ENCODE data around the gene TTLL13. TPM values are rescaled to one million over a fixed set of nuclear protein-coding genes. Genes with fewer than 3 reads are reported as not detected.

The TTLL13 gene
- total and polyA plus RNA-seq, 9 of the 15 experiments (the other 6 are each of a cell fraction or from before 2014, with no cell fraction given) = 0.05 to 0.24 (median 0.11) TPM; not detected in 1

- DNase-seq (ENCODE audit: extremely low read depth in 1 of 4, low spot score in 3 of 4) (peak in 2 of 4 experiments; percentile 37 to 45), FAIRE-seq (no peak), ATAC-seq (no peak; the same call in 1 of the 3 replicates)
- ChIA-PET CTCF (ENCODE audit: low intra/inter-chr PET ratio) (interaction anchor here (0.7 kb wide), 1 partner anchor 58 kb away, joined by 3 read pairs; no protein-coding TSS in a partner anchor), POLR2A (interaction anchor here (0.7 to 4.2 kb wide), 8 partner anchors 12 to 308 kb away, joined by 3 to 24 read pairs (median 4); partner anchors contain the start of genes AP3S2, CIB1, GDPGP1 and NGRN)
- no TSS peak for BruUV-seq (replicated peaks)
- 36% methylated on average over 22 of the region's 25 CpGs for WGBS (ENCODE audit: insufficient coverage, low coverage, missing lambda C conversion rate)
- H4K20me1 ChIP-seq (replicated peaks; ENCODE audit: control insufficient read depth, insufficient read depth, low read length) = 0 out of 2 replicates have a peak, but pooled peaks cover 12% of the 10 kb centered on the region
- H3K79me2 ChIP-seq (ENCODE audit: control insufficient read depth, insufficient read depth, low read length) = peaks cover 75% of the 10 kb centered on the region
- H2AFZ ChIP-seq (ENCODE audit: low read depth, low read length) = no peak overlapping the region
- H3K9me1 ChIP-seq (ENCODE audit: control insufficient read depth, insufficient read depth, low read length) = no peaks in the 10 kb centered on the region
- H3K36me3 ChIP-seq (ENCODE audit: control insufficient read depth, insufficient read depth, low read length) = peaks cover 44% of the 10 kb centered on the region; the same call in 2 of the 3 replicates
- TF ChIP-seq RFX7 (CRISPR knock-in tag; IDR thresholded peaks at IDR 0.05) (no peak), HMGXB4 (CRISPR knock-in tag; IDR thresholded peaks at IDR 0.05) (no peak), SIRT6 (IDR thresholded peaks at IDR 0.05; ENCODE audit: low read depth, low read length) (no peak), DPF2 (IDR thresholded peaks at IDR 0.05) (no peak), ZBTB8A (IDR thresholded peaks at IDR 0.05; ENCODE audit: partially characterized antibody) (no peak), CLOCK (CRISPR knock-in tag; IDR thresholded peaks at IDR 0.05; ENCODE audit: borderline replicate concordance) (no peak), GABPB1 (CRISPR knock-in tag; IDR thresholded peaks at IDR 0.05) (0 out of 2 replicates have a peak, but pooled peaks have one; percentile 17), PHB2 (IDR thresholded peaks at IDR 0.05; ENCODE audit: low read depth) (no peak), ETS1 (conservative IDR thresholded peaks at IDR 0.05; ENCODE audit: control insufficient read depth, low read depth, low read length) (no peak)
- H3K27ac ChIP-seq (ENCODE audit: extremely low read depth, low read depth, low read length) = peak overlapping the region; percentile 63; the same call in 1 of the 3 replicates
- peaks cover 26 to 33% of the 10 kb centered on the region in 2 experiments; a peak in 4 of 5 replicates for H3K4me1 ChIP-seq (replicated peaks in 1 of 2; ENCODE audit: control insufficient read depth in 2 of 2, insufficient read depth in 2 of 2, low read length in 2 of 2)
- in situ Hi-C loops (cut with MboI) = no loop called here
- peak overlapping the region; percentile 79 for H3K4me2 ChIP-seq (ENCODE audit: insufficient read depth, low read length)
- peak overlapping the region; percentile 83 for H3K4me3 ChIP-seq
- H3K9ac ChIP-seq (ENCODE audit: insufficient read depth in 1 of 2, low read depth in 2 of 2, low read length in 2 of 2) = peak overlapping the region; percentile 64 to 93
- H3K27me3 ChIP-seq (ENCODE audit: control insufficient read depth in 2 of 2, insufficient read depth in 2 of 2, low read length in 2 of 2) = no peaks in the 10 kb centered on the region
- no peaks in the 10 kb centered on the region for H3K9me3 ChIP-seq (replicated peaks; ENCODE audit: control insufficient read depth, insufficient read depth, low read depth, low read length)
- intact Hi-C loops (cut with micrococcal nuclease) = loop anchor here (2.0 kb wide), 1 partner anchor 17 kb away; no protein-coding TSS in a partner anchor
Measured at GRCh38 chr15:90201944-90202375, 47.4 kb upstream of the TTLL13 start.

Measured in K562 (cell line).